Measurements from ENCODE around the gene USP3. TPM values are rescaled to one million over a fixed set of nuclear protein-coding genes. Genes with fewer than 3 reads are reported as not detected.

Gene USP3
- total and polyA plus RNA-seq, 2 of the 13 experiments (the other 11 are each of a cell fraction or from before 2014, with no cell fraction given) = 14.3 to 61.2 TPM

DNA sequence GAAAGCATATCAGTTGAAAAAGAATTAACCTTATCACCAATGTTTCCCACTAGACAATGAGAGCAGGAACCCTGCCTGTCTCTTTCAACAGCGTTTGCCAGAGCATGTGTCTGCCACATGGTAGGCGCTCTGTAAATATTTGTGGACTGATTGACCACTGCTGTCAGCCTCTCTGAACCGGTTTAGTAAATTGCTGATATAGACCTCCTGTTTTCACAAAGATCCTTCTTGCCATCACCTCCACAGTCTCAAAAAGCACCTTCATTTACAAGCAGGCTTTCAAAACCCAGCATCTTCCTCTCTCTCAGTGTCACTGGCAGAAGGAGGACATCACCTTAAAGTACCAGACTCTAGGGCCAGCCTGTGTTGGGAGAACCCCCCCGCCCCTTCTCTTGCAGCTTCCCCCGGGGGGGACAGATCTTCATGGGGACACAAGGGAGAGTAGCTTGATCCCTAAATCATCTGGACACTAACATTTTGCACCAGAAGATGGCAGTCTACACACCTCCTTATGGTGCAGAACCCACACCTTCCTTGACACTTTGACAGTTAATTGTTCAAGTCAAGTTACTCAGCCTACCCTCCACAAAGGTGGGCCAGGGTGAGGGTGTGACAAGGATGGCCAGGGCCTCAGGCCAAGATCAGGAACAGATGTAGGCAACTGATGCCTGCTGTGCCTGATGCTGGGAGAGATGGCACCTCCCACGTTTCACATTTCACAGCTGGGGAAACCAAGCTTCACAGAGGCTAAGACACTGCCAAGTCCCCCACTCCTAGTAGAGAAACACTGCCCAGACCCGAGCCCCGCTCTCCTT lies 37.8 kb upstream of the USP3 start (continued):
- TF ChIP-seq, protein P1, sequence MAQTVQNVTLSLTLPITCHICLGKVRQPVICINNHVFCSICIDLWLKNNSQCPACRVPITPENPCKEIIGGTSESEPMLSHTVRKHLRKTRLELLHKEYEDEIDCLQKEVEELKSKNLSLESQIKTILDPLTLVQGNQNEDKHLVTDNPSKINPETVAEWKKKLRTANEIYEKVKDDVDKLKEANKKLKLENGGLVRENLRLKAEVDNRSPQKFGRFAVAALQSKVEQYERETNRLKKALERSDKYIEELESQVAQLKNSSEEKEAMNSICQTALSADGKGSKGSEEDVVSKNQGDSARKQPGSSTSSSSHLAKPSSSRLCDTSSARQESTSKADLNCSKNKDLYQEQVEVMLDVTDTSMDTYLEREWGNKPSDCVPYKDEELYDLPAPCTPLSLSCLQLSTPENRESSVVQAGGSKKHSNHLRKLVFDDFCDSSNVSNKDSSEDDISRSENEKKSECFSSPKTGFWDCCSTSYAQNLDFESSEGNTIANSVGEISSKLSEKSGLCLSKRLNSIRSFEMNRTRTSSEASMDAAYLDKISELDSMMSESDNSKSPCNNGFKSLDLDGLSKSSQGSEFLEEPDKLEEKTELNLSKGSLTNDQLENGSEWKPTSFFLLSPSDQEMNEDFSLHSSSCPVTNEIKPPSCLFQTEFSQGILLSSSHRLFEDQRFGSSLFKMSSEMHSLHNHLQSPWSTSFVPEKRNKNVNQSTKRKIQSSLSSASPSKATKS (CRISPR knock-in tag; IDR thresholded peaks at IDR 0.05) = peak; percentile 71; the same call in 1 of the 2 replicates
- TF ChIP-seq ZNF850 (CRISPR knock-in tag; conservative IDR thresholded peaks at IDR 0.05) (no peak), ZIK1 (CRISPR knock-in tag; IDR thresholded peaks at IDR 0.05; ENCODE audit: borderline replicate concordance, low read depth) (no peak), ZNF33B (CRISPR knock-in tag; IDR thresholded peaks at IDR 0.05) (no peak; the same call in 1 of the 2 replicates), TCF7L2 (IDR thresholded peaks at IDR 0.05; ENCODE audit: low read depth, low read length) (no peak), MYNN (CRISPR knock-in tag; IDR thresholded peaks at IDR 0.05; ENCODE audit: low read depth) (no peak), NR2C2 (CRISPR knock-in tag; IDR thresholded peaks at IDR 0.05; ENCODE audit: borderline replicate concordance) (no peak), ATF7 (IDR thresholded peaks at IDR 0.05) (no peak), ATF7 (CRISPR knock-in tag; IDR thresholded peaks at IDR 0.05) (no peak), CEBPB (IDR thresholded peaks at IDR 0.05; ENCODE audit: borderline replicate concordance, low read depth, low read length) (0 out of 2 replicates have a peak, but pooled peaks have one; percentile 4), ZBTB1 (CRISPR knock-in tag; IDR thresholded peaks at IDR 0.05; ENCODE audit: borderline replicate concordance) (no peak), MBD4 (IDR thresholded peaks at IDR 0.05; ENCODE audit: borderline replicate concordance, low read length) (no peak), GLI4 (CRISPR knock-in tag; IDR thresholded peaks at IDR 0.05; ENCODE audit: borderline replicate concordance) (no peak), SP1 (IDR thresholded peaks at IDR 0.05) (no peak), SP1 (CRISPR knock-in tag; IDR thresholded peaks at IDR 0.05) (no peak), HNRNPUL1 (IDR thresholded peaks at IDR 0.05; ENCODE audit: low read depth, low read length) (no peak), HIVEP1 (CRISPR knock-in tag; IDR thresholded peaks at IDR 0.05) (no peak), ARID2 (CRISPR knock-in tag; IDR thresholded peaks at IDR 0.05; ENCODE audit: borderline replicate concordance) (no peak)
- TF ChIP-seq, protein P2, sequence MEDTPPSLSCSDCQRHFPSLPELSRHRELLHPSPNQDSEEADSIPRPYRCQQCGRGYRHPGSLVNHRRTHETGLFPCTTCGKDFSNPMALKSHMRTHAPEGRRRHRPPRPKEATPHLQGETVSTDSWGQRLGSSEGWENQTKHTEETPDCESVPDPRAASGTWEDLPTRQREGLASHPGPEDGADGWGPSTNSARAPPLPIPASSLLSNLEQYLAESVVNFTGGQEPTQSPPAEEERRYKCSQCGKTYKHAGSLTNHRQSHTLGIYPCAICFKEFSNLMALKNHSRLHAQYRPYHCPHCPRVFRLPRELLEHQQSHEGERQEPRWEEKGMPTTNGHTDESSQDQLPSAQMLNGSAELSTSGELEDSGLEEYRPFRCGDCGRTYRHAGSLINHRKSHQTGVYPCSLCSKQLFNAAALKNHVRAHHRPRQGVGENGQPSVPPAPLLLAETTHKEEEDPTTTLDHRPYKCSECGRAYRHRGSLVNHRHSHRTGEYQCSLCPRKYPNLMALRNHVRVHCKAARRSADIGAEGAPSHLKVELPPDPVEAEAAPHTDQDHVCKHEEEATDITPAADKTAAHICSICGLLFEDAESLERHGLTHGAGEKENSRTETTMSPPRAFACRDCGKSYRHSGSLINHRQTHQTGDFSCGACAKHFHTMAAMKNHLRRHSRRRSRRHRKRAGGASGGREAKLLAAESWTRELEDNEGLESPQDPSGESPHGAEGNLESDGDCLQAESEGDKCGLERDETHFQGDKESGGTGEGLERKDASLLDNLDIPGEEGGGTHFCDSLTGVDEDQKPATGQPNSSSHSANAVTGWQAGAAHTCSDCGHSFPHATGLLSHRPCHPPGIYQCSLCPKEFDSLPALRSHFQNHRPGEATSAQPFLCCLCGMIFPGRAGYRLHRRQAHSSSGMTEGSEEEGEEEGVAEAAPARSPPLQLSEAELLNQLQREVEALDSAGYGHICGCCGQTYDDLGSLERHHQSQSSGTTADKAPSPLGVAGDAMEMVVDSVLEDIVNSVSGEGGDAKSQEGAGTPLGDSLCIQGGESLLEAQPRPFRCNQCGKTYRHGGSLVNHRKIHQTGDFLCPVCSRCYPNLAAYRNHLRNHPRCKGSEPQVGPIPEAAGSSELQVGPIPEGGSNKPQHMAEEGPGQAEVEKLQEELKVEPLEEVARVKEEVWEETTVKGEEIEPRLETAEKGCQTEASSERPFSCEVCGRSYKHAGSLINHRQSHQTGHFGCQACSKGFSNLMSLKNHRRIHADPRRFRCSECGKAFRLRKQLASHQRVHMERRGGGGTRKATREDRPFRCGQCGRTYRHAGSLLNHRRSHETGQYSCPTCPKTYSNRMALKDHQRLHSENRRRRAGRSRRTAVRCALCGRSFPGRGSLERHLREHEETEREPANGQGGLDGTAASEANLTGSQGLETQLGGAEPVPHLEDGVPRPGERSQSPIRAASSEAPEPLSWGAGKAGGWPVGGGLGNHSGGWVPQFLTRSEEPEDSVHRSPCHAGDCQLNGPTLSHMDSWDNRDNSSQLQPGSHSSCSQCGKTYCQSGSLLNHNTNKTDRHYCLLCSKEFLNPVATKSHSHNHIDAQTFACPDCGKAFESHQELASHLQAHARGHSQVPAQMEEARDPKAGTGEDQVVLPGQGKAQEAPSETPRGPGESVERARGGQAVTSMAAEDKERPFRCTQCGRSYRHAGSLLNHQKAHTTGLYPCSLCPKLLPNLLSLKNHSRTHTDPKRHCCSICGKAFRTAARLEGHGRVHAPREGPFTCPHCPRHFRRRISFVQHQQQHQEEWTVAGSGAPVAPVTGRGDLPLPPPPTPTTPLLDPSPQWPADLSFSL (CRISPR knock-in tag; IDR thresholded peaks at IDR 0.05) = no peak
- TF ChIP-seq, protein P3, sequence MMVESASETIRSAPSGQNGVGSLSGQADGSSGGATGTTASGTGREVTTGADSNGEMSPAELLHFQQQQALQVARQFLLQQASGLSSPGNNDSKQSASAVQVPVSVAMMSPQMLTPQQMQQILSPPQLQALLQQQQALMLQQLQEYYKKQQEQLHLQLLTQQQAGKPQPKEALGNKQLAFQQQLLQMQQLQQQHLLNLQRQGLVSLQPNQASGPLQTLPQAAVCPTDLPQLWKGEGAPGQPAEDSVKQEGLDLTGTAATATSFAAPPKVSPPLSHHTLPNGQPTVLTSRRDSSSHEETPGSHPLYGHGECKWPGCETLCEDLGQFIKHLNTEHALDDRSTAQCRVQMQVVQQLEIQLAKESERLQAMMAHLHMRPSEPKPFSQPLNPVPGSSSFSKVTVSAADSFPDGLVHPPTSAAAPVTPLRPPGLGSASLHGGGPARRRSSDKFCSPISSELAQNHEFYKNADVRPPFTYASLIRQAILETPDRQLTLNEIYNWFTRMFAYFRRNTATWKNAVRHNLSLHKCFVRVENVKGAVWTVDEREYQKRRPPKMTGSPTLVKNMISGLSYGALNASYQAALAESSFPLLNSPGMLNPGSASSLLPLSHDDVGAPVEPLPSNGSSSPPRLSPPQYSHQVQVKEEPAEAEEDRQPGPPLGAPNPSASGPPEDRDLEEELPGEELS (CRISPR knock-in tag; IDR thresholded peaks at IDR 0.05) = peak; percentile 73; the same call in 1 of the 2 replicates

Measured in HepG2 (cell line).